Activated naive CD4-positive, alpha-beta T cell treated with anti-CD3 and anti-CD28 coated beads, Interleukin-2, amount 50 U/mL, for 72 hours (primary cell): ENCODE measurements around the gene GBGT1. TPM values are rescaled to one million over a fixed set of nuclear protein-coding genes. Genes with fewer than 3 reads are reported as not detected.

ENCODE experiments used
- ATAC-seq, 2 donors: fragments of 150-1000 bp; cut with Tn5 transposase; 2 replicates each; pipeline ENCODE4 v1.10.0; 2021; ENCODE audit warnings: mild to moderate bottlenecking in 2 of 2, moderate library complexity in 2 of 2
- DNase-seq, 2 donors: peaks; one replicate each; pipeline ENCODE4 v3.0.0; 2021 to 2022; ENCODE audit warnings: low spot score in 2 of 2
- H3K27ac Mint-ChIP-seq, 2 donors: one replicate each; pipeline ENCODE4 v1.8.0; 2022; ENCODE audit warnings: mild to moderate bottlenecking in 2 of 2, mixed read lengths in 2 of 2
- H3K36me3 Mint-ChIP-seq, 2 donors: one replicate each; pipeline ENCODE4 v1.8.0; 2022; ENCODE audit warnings: mixed read lengths in 2 of 2
- H3K9me3 Mint-ChIP-seq, 2 donors: one replicate each; pipeline ENCODE4 v1.8.0; 2022; ENCODE audit warnings: mixed read lengths in 2 of 2
- total RNA-seq, 2 donors: library from RNA; stranded (reverse); gene quantifications; one replicate each; pipeline ENCODE4 v1.2.3, GENCODE V29; 2022

Gene GBGT1
- total RNA-seq, 2 donors from 2014 or later, result 3.1 to 7.3 TPM

DNA sequence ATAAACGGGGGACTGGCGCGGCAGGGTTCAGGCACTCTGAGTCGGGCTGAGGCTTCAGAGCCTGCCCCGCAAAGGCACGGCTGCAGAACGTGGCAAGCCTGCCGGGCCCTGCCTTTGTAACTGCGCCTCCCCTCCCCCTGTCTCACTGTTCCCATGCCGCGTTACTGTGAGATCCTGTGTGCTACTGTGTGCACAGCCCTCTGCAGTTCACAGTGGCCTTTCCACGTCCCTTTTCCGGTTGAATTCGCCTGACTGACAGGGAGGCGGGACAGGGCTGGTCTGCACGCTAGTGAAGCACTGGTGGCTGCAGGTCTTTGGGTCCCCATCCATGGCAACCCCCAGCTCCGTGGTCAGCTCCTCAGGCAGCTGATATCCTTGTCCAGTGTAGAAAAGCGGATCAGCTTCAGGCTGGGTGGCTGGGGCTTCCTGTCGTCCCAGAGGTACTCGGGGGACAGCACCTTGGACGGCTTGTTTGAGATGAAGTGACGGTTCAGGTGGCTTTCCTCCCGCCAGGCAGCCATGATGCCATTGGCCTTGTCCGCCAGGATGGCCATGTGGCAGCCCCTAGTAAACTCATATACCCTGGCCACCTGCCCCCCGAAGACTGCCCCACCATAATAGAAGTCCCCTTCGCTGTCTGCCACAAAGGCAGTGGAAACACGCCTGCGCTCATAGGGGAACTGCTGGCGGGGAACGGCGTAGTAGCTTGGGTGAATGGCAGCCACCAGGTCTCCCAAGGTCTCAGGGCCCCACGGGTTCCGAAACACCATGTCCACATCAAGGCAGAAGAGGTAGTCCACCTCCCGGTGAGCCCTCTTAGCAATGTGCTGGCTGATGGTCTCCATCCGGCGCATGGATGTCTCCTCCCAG is 10.3 kb downstream of the GBGT1 start:
- Mint-ChIP-seq H3K9me3 (no peaks in the 10 kb centered on the region), H3K36me3 (no peaks in the 10 kb centered on the region), H3K27ac (no peak overlapping the region)
- ATAC-seq, result no peak
- no peak for DNase-seq

DNA sequence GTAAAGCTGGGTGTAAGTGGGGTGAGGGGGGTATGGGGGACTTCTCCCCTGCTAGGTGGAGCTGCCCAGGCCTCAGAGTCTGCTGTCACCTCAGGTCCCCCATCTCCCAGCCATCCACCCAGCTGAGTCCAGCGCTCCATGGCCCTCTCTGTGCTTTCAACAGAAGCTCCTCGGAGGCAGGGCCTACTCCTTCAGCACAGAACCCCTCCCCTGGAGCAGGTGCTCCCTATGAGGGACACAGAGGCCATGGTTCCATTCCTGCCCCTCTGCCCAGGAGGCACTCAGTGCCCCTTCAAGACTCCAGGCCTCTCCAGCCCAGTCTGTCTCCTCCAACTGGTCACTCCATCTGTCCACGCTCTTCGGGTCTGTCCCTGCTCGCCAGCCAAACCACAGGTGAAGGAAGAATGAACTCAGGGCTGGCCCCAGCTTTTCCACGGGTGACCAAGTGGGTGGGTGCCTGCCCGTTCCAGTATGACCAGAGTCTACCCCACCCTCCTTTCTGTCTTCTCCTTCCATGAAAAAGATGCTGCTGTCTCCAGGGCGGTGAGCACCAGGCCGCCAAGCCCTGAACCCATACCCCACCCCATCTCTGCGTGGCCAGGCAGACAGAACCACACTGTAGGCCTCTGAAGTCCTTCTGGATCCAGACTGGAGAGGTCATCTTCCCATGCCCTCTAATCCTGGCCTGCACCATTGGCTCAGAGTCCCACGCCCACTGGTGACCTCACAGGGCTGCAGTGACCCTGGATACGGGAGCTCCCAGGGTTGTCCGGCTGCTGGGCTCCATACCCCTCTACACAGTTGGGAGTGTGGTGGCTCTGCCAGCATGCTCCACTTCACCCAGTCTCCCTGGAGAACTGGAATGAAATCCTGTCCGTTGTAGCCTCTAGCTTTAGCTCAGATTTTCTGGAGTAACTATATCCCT is 11.9 kb downstream of the GBGT1 start:
- DNase-seq (no peak), ATAC-seq (no peak)
- Mint-ChIP-seq H3K36me3 (peaks cover 0 to 6% of the 10 kb centered on the region in 2 donors), H3K27ac (peak overlapping the region in 1 of 2 donors; percentile 41), H3K9me3 (no peaks in the 10 kb centered on the region)

DNA sequence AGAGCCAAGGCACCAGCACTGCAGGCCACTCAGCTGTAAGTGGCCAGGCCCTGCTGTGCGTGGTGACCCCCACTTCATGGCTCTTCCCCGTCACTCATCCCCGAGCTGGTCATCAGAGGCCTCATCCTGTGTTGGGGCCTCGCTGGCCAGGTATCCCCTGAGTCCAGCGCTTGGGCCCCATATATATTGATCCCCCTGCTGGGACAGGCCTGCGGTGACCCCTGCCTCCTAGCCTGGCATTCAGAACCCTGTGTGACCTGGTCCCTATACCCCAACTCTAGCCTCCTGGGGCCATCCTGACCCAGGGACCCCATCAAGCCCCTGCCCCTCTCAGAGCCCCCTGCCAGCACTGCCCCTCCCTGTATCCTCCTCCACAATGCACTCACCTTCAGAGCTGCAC is 12.7 kb downstream of the GBGT1 start:
- H3K27ac Mint-ChIP-seq, result peak overlapping the region in 1 of 2 donors; percentile 41
- ATAC-seq (no peak), DNase-seq (no peak)
- peaks cover 0 to 6% of the 10 kb centered on the region in 2 donors for H3K36me3 Mint-ChIP-seq
- no peaks in the 10 kb centered on the region for H3K9me3 Mint-ChIP-seq

GRCh38 chr9:133149130-133150015 is 14.3 kb downstream of the GBGT1 start:
- DNase-seq, result peak; percentile 81 to 90
- ATAC-seq, result peak; percentile 74 to 78
- Mint-ChIP-seq H3K27ac (peak overlapping the region; percentile 50 to 95), H3K36me3 (peaks cover 0 to 10% of the 10 kb centered on the region in 2 donors), H3K9me3 (no peaks in the 10 kb centered on the region)

GRCh38 chr9:133148199-133149129 is 15.2 kb downstream of the GBGT1 start:
- H3K9me3 Mint-ChIP-seq, result no peaks in the 10 kb centered on the region
- H3K27ac Mint-ChIP-seq, result peak overlapping the region; percentile 94 to 95
- DNase-seq (peak in 1 of 2 donors; percentile 59), ATAC-seq (peak; percentile 35 to 40)
- peaks cover 0 to 16% of the 10 kb centered on the region in 2 donors for H3K36me3 Mint-ChIP-seq

DNA sequence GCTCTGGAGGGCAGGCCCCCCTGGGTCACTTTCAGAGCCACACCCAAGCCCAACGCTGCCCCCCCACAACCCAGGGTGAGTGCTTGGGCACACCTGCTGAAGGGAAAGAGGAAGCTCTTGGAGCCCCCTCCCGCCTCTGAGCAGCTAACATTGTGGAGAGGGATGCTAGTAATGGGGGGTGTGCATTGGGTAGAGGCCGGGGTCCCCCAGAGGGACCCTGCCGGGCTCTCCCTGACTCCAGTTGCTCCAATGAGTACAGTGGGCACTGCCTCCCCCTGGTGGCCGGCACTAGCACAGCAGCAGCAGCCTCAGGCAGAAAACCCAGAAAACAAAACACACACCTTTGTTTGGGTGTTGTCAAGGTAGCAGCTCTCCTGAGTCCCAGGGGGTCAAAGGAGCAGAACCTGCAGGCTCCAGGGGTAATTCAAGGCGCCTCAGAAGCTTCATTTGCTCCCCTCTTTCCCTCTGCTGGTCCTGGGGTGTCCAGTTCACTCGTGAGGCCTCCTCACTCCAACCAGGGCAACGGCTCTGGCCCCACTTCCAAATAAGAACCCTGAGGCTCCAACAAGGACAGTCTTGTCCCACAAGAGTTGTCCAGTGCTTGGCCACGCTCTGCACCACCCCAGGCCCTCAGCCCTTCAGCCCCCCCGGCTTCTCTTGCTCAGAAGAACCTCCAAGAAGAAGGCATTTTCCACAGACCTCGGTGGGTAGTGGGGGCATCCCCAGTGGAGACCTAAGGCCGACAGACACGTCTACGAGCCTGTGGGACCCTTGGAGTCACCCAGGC is 16.1 kb downstream of the GBGT1 start:
- no peaks in the 10 kb centered on the region for H3K9me3 Mint-ChIP-seq
- H3K27ac Mint-ChIP-seq, result peak overlapping the region; percentile 94 to 95
- peaks cover 0 to 16% of the 10 kb centered on the region in 2 donors for H3K36me3 Mint-ChIP-seq
- ATAC-seq, result peak in 1 of 2 donors; percentile 27
- DNase-seq, result peak; percentile 80 to 92

DNA sequence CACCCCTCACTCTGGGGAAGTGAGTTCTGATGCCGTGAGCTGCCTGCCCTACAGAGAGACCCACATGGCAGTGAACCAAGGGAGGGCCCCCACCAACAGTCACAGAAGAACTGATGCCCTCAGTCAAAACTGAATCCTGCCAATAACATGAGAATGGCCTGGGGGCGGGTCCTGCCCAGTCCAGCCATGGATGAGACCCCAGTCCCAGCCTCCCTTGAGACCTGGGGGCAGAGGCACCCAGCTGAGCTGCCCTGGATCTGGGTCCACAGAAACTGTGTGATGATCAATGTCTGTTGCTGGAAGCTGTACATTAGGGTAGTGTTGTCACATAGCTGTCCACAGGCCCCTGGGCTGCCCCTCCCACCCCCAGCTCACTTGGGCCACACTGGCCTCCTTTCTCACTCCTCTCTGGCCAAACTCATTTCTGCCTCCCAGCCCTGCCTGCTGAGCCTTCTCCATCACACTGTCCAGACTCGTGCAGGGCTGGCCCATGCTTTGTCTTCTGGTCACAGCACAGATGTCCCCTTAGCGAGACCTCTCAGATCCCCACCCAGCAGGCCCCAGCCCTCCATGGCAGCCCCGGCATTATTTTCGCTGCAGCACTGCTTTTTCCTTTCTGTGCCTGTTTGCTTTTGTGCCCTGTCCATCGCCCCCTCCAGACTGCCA is 16.8 kb downstream of the GBGT1 start:
- Mint-ChIP-seq H3K27ac (peak overlapping the region; percentile 94 to 95), H3K36me3 (peaks cover 0 to 16% of the 10 kb centered on the region in 2 donors), H3K9me3 (no peaks in the 10 kb centered on the region)
- DNase-seq, result no peak
- ATAC-seq, result no peak

DNA sequence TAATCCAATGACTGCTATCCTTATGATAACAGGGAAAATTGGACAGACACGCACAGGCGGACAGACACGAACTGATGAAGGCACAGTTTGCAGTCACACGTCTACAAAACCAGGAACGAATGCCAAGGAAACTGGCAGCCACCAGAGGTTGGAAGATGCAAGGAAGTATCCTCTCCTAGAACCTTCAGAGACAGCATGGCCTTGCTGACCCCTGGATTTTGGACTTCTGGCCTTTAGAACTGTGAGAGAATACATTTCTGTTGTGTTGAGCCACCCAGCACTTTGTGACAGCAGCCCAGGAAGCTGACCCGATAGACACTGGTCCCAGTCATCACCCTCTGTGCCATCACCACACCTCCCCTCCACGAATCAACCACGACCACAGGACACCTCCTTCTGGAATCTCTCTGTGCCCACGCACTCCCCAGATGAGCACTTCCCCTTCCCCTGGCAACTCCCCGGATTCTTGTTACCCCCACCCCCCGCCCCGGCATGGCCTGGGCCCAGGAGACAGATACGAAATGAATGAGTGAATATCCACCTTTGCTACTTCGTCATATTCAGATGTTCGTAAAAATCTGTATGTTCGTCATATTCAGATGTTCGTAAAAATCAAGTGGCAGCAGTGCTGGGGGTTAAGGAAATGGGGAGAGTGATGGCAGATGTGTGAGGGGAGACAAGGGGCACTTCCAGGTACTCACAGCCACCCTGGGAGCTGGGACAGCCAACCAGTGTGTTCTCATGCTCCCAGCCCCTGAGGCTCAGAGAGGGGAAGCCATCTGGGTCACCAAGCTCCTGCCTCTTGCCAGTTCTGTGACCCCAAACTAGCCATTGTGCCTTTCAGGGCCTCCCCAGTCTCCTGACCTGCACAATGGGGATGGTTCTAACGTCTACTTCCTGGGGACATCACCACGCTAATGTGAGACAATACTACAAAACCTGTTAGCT is 18.5 kb downstream of the GBGT1 start:
- ATAC-seq, result no peak
- Mint-ChIP-seq H3K9me3 (no peaks in the 10 kb centered on the region), H3K36me3 (peaks cover 0 to 16% of the 10 kb centered on the region in 2 donors), H3K27ac (peak overlapping the region; percentile 68 to 85)
- DNase-seq, result no peak

DNA sequence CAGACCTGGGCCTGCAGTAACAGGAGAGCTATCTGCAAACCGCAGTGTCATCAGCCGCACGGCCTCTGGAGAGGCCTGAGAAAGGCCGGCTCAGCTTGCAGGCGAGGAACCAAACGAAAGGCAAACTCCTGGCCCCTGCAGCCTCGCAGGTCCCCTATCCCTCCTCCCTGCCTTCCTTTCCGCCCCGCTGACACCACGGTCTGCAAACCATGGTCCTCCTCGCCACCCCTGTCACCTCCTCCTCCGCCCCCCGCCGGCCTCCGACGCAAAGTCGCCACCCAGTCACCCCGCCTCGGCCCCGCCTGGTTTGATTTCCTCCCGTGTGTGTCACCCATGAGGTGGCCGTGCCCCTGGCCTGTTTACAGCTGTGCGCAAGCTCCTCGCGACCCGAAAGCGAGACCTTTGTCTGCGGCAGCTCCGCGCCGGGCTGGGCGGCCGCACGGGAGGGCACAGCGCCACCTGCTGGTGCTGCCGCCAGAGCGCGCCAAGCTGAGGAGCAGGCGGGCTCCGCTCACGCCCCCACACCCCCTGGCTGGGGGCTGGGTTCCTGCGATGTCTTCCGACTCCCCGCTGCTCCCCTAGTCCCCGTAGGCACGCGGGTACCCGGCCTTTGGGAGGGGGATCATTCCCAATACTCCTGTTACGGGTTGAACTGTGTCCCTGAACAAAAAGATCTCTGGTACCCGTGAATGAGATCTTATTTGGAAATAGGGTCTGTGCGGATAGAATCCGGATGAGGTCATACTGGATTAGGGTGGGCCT is 19.4 kb downstream of the GBGT1 start:
- peak overlapping the region; percentile 68 to 85 for H3K27ac Mint-ChIP-seq
- peak; percentile 86 to 92 for DNase-seq

GRCh38 chr9:133143639-133144141 is 20.0 kb downstream of the GBGT1 start:
- peak overlapping the region; percentile 30 to 85 for H3K27ac Mint-ChIP-seq

More for the DNA sequence above, 19.4 kb downstream of the GBGT1 start:
- Mint-ChIP-seq H3K9me3 (no peaks in the 10 kb centered on the region), H3K36me3 (peaks cover 0 to 16% of the 10 kb centered on the region in 2 donors)
- ATAC-seq, result peak; percentile 66 to 80

GRCh38 chr9:133142684-133143622 is 20.8 kb downstream of the GBGT1 start:
- Mint-ChIP-seq H3K9me3 (no peaks in the 10 kb centered on the region), H3K27ac (peak overlapping the region in 1 of 2 donors; percentile 85), H3K36me3 (peaks cover 0 to 16% of the 10 kb centered on the region in 2 donors)
- no peak for DNase-seq
- no peak for ATAC-seq

More at GRCh38 chr9:133143639-133144141, 20.0 kb downstream of the GBGT1 start:
- no peak for DNase-seq
- Mint-ChIP-seq H3K36me3 (peaks cover 0 to 16% of the 10 kb centered on the region in 2 donors), H3K9me3 (no peaks in the 10 kb centered on the region)
- no peak for ATAC-seq
